ENCODE results near the gene PTPRT.
A peak's percentile ranks its signal among the peaks of the same experiment; 100 is the strongest.

Gene PTPRT

GRCh38 chr20:42494290-42494689, 695.4 kb downstream of the PTPRT start:
- no peaks in the 10 kb centered on the region for H3K36me3 ChIP-seq (ENCODE audit: control insufficient read depth in 1 of 2, insufficient read depth in 2 of 2, low read depth in 1 of 2, low read length in 2 of 2)
- WGBS = 20% methylated on average over 1 of the region's 4 CpGs
- H3K4me1 ChIP-seq (ENCODE audit: control insufficient read depth, insufficient read depth, low read depth, low read length) = no peaks in the 10 kb centered on the region
- no peak overlapping the region for H4K91ac ChIP-seq (ENCODE audit: low read length)
- no peak for DNase-seq
- no peak overlapping the region for H2BK15ac ChIP-seq (ENCODE audit: low read depth, poor library complexity, severe bottlenecking)
- no peak overlapping the region for H3K18ac ChIP-seq (ENCODE audit: low read depth in 1 of 2, low read length in 2 of 2)
- no peak overlapping the region for H2BK5ac ChIP-seq (ENCODE audit: low read depth, low read length, poor library complexity, severe bottlenecking)
- H3K4me3 ChIP-seq (ENCODE audit: insufficient read depth in 1 of 2, low read depth in 1 of 2, low read length in 2 of 2) = no peak overlapping the region
- no peaks in the 10 kb centered on the region for H3K9me3 ChIP-seq (ENCODE audit: control insufficient read depth, low read length)
- no peak overlapping the region for H2AFZ ChIP-seq (ENCODE audit: low read depth, low read length)
- no peak overlapping the region for H2AK5ac ChIP-seq (ENCODE audit: low read length, severe bottlenecking)
- H2BK120ac ChIP-seq (ENCODE audit: low read depth, low read length) = no peak overlapping the region
- H3K27me3 ChIP-seq (ENCODE audit: control insufficient read depth in 1 of 2, insufficient read depth in 1 of 2, low read length in 2 of 2) = no peaks in the 10 kb centered on the region
- no peak overlapping the region for H3K4me2 ChIP-seq (ENCODE audit: low read length, poor library complexity, severe bottlenecking)
- H3K23ac ChIP-seq (ENCODE audit: low read length in 2 of 2) = no peak overlapping the region
- no peak overlapping the region for H3K27ac ChIP-seq (ENCODE audit: low read length, poor library complexity, severe bottlenecking)
- H3K4ac ChIP-seq (ENCODE audit: low read depth in 1 of 2, low read length in 2 of 2) = no peak overlapping the region
- H4K8ac ChIP-seq (ENCODE audit: low read length) = no peak overlapping the region
- H3K79me1 ChIP-seq (replicated peaks; ENCODE audit: low read length, poor library complexity, severe bottlenecking) = no peaks in the 10 kb centered on the region
- no peak overlapping the region for H2BK12ac ChIP-seq (ENCODE audit: low read length in 2 of 2)
- no peak overlapping the region for H3K14ac ChIP-seq (ENCODE audit: low read length in 2 of 2)
- no peak overlapping the region for H3K9ac ChIP-seq (ENCODE audit: low read length)

- no peak overlapping the region for H2BK5ac ChIP-seq (ENCODE audit: low read depth, low read length, poor library complexity, severe bottlenecking)
- no peak overlapping the region for H2AK5ac ChIP-seq (ENCODE audit: low read length, severe bottlenecking)
- no peaks in the 10 kb centered on the region for H3K36me3 ChIP-seq (ENCODE audit: control insufficient read depth in 1 of 2, insufficient read depth in 2 of 2, low read depth in 1 of 2, low read length in 2 of 2)
- no peak overlapping the region for H3K18ac ChIP-seq (ENCODE audit: low read depth in 1 of 2, low read length in 2 of 2)
- H3K79me1 ChIP-seq (replicated peaks; ENCODE audit: low read length, poor library complexity, severe bottlenecking) = no peaks in the 10 kb centered on the region
- no peak overlapping the region for H4K8ac ChIP-seq (ENCODE audit: low read length)
- H2AFZ ChIP-seq (ENCODE audit: low read depth, low read length) = no peak overlapping the region
- H3K4me2 ChIP-seq (ENCODE audit: low read length, poor library complexity, severe bottlenecking) = no peak overlapping the region
- no peak overlapping the region for H3K23ac ChIP-seq (ENCODE audit: low read length in 2 of 2)
- H3K27ac ChIP-seq (ENCODE audit: low read length, poor library complexity, severe bottlenecking) = no peak overlapping the region
- H3K14ac ChIP-seq (ENCODE audit: low read length in 2 of 2) = no peak overlapping the region
- H3K9me3 ChIP-seq (ENCODE audit: control insufficient read depth, low read length) = no peaks in the 10 kb centered on the region
- H2BK12ac ChIP-seq (ENCODE audit: low read length in 2 of 2) = no peak overlapping the region
- H3K4me1 ChIP-seq (ENCODE audit: control insufficient read depth, insufficient read depth, low read depth, low read length) = no peaks in the 10 kb centered on the region
- no peaks in the 10 kb centered on the region for H3K27me3 ChIP-seq (ENCODE audit: control insufficient read depth in 1 of 2, insufficient read depth in 1 of 2, low read length in 2 of 2)
- H2BK120ac ChIP-seq (ENCODE audit: low read depth, low read length) = no peak overlapping the region
- DNase-seq = no peak
- H3K4ac ChIP-seq (ENCODE audit: low read depth in 1 of 2, low read length in 2 of 2) = no peak overlapping the region
- H4K91ac ChIP-seq (ENCODE audit: low read length) = no peak overlapping the region
- H2BK15ac ChIP-seq (ENCODE audit: low read depth, poor library complexity, severe bottlenecking) = no peak overlapping the region
- H3K4me3 ChIP-seq (ENCODE audit: insufficient read depth in 1 of 2, low read depth in 1 of 2, low read length in 2 of 2) = no peak overlapping the region
- no peak overlapping the region for H3K9ac ChIP-seq (ENCODE audit: low read length)
These were observed 696.7 kb downstream of the PTPRT start for GRCh38 chr20:42493001-42493400.

GRCh38 chr20:42492290-42492689, 697.4 kb downstream of the PTPRT start:
- H3K4me3 ChIP-seq (ENCODE audit: insufficient read depth in 1 of 2, low read depth in 1 of 2, low read length in 2 of 2) = no peak overlapping the region
- no peak overlapping the region for H4K91ac ChIP-seq (ENCODE audit: low read length)
- no peak overlapping the region for H2BK120ac ChIP-seq (ENCODE audit: low read depth, low read length)
- DNase-seq = no peak
- H2BK12ac ChIP-seq (ENCODE audit: low read length in 2 of 2) = no peak overlapping the region
- 56% methylated on average over 1 of the region's 2 CpGs for WGBS
- no peak overlapping the region for H3K27ac ChIP-seq (ENCODE audit: low read length, poor library complexity, severe bottlenecking)
- H2AK5ac ChIP-seq (ENCODE audit: low read length, severe bottlenecking) = no peak overlapping the region
- H2BK5ac ChIP-seq (ENCODE audit: low read depth, low read length, poor library complexity, severe bottlenecking) = no peak overlapping the region
- H3K4me1 ChIP-seq (ENCODE audit: control insufficient read depth, insufficient read depth, low read depth, low read length) = no peaks in the 10 kb centered on the region
- no peak overlapping the region for H3K9ac ChIP-seq (ENCODE audit: low read length)
- no peak overlapping the region for H4K8ac ChIP-seq (ENCODE audit: low read length)
- no peaks in the 10 kb centered on the region for H3K36me3 ChIP-seq (ENCODE audit: control insufficient read depth in 1 of 2, insufficient read depth in 2 of 2, low read depth in 1 of 2, low read length in 2 of 2)
- no peak overlapping the region for H2AFZ ChIP-seq (ENCODE audit: low read depth, low read length)
- no peaks in the 10 kb centered on the region for H3K9me3 ChIP-seq (ENCODE audit: control insufficient read depth, low read length)
- no peak overlapping the region for H2BK15ac ChIP-seq (ENCODE audit: low read depth, poor library complexity, severe bottlenecking)
- no peaks in the 10 kb centered on the region for H3K27me3 ChIP-seq (ENCODE audit: control insufficient read depth in 1 of 2, insufficient read depth in 1 of 2, low read length in 2 of 2)
- no peak overlapping the region for H3K4me2 ChIP-seq (ENCODE audit: low read length, poor library complexity, severe bottlenecking)
- H3K79me1 ChIP-seq (replicated peaks; ENCODE audit: low read length, poor library complexity, severe bottlenecking) = no peaks in the 10 kb centered on the region
- H3K23ac ChIP-seq (ENCODE audit: low read length in 2 of 2) = no peak overlapping the region
- no peak overlapping the region for H3K18ac ChIP-seq (ENCODE audit: low read depth in 1 of 2, low read length in 2 of 2)
- H3K14ac ChIP-seq (ENCODE audit: low read length in 2 of 2) = no peak overlapping the region
- no peak overlapping the region for H3K4ac ChIP-seq (ENCODE audit: low read depth in 1 of 2, low read length in 2 of 2)

- Histone ChIP-seq H3K27ac (ENCODE audit: low read length, poor library complexity, severe bottlenecking) (no peak overlapping the region), H2BK5ac (ENCODE audit: low read depth, low read length, poor library complexity, severe bottlenecking) (no peak overlapping the region), H3K9me3 (ENCODE audit: control insufficient read depth, low read length) (no peaks in the 10 kb centered on the region), H3K4me3 (ENCODE audit: insufficient read depth in 1 of 2, low read depth in 1 of 2, low read length in 2 of 2) (no peak overlapping the region), H3K4me1 (ENCODE audit: control insufficient read depth, insufficient read depth, low read depth, low read length) (no peaks in the 10 kb centered on the region), H4K8ac (ENCODE audit: low read length) (no peak overlapping the region), H3K23ac (ENCODE audit: low read length in 2 of 2) (no peak overlapping the region), H4K91ac (ENCODE audit: low read length) (no peak overlapping the region), H2AK5ac (ENCODE audit: low read length, severe bottlenecking) (no peak overlapping the region), H3K14ac (ENCODE audit: low read length in 2 of 2) (no peak overlapping the region), H2BK120ac (ENCODE audit: low read depth, low read length) (no peak overlapping the region), H3K4ac (ENCODE audit: low read depth in 1 of 2, low read length in 2 of 2) (no peak overlapping the region), H3K27me3 (ENCODE audit: control insufficient read depth in 1 of 2, insufficient read depth in 1 of 2, low read length in 2 of 2) (no peaks in the 10 kb centered on the region), H3K79me1 (replicated peaks; ENCODE audit: low read length, poor library complexity, severe bottlenecking) (no peaks in the 10 kb centered on the region), H3K36me3 (ENCODE audit: control insufficient read depth in 1 of 2, insufficient read depth in 2 of 2, low read depth in 1 of 2, low read length in 2 of 2) (no peaks in the 10 kb centered on the region), H2AFZ (ENCODE audit: low read depth, low read length) (no peak overlapping the region), H2BK15ac (ENCODE audit: low read depth, poor library complexity, severe bottlenecking) (no peak overlapping the region), H2BK12ac (ENCODE audit: low read length in 2 of 2) (no peak overlapping the region), H3K4me2 (ENCODE audit: low read length, poor library complexity, severe bottlenecking) (no peak overlapping the region), H3K9ac (ENCODE audit: low read length) (peak overlapping the region; percentile 16), H3K18ac (ENCODE audit: low read depth in 1 of 2, low read length in 2 of 2) (no peak overlapping the region)
- DNase-seq = no peak
- 70% methylated on average over 2 of the region's 2 CpGs for WGBS
These were observed 704.1 kb downstream of the PTPRT start for GRCh38 chr20:42485556-42485955.
